T-helper 1 cell treated with Interleukin-12 subunit alpha and Interleukin-12 subunit beta and Interleukin-4 antibody, amounts not matched to agents 30 ng/mL and 1 ng/mL, for 36 hours (primary cell): ENCODE data around the gene PKD1L1. TPM values are rescaled to one million over a fixed set of nuclear protein-coding genes. Genes with fewer than 3 reads are reported as not detected.
"Not testable (repeated sequence)": the region's sequence is repeated elsewhere in the genome, so short reads cannot be mapped to it uniquely, and the experiment has no call there.

ENCODE experiments used
- intact Hi-C: fragments of 100-400 bp; cut with micrococcal nuclease; formaldehyde crosslinking; loops from one replicate; pipeline ENCODE4 v1.15.1; 2024
- total RNA-seq: library from RNA; stranded (reverse); gene quantifications from 2 replicates; pipeline ENCODE4 v1.2.3, GENCODE V29; 2022

PKD1L1 gene
- total RNA-seq, 1 donor from 2014 or later = 0.12 TPM

GRCh38 chr7:47776335-47776734 is 171.9 kb downstream of the PKD1L1 start:
- intact Hi-C loops = no loop called here

GRCh38 chr7:47775238-47775637 is 173.0 kb downstream of the PKD1L1 start:
- intact Hi-C loops = no loop called here

GRCh38 chr7:47772492-47772891 is 175.8 kb downstream of the PKD1L1 start:
- intact Hi-C loops = no loop called here

GRCh38 chr7:47771990-47772360 is 176.3 kb downstream of the PKD1L1 start:
- intact Hi-C loops = no loop called here

GRCh38 chr7:47771336-47771989 is 176.8 kb downstream of the PKD1L1 start:
- intact Hi-C loops = no loop called here

- intact Hi-C loops = no loop called here
Measured at GRCh38 chr7:47766126-47766525, 182.1 kb downstream of the PKD1L1 start.

- intact Hi-C loops = no loop called here
Measured at GRCh38 chr7:47765373-47765979, 182.8 kb downstream of the PKD1L1 start.

- intact Hi-C loops = no loop called here
Measured at GRCh38 chr7:47764746-47765145, 183.5 kb downstream of the PKD1L1 start.

GRCh38 chr7:47763063-47763974 is 184.9 kb downstream of the PKD1L1 start:
- intact Hi-C loops = no loop called here

GRCh38 chr7:47762746-47763062 is 185.6 kb downstream of the PKD1L1 start:
- intact Hi-C loops = no loop called here

GRCh38 chr7:47762207-47762606 is 186.1 kb downstream of the PKD1L1 start:
- intact Hi-C loops = no loop called here

- intact Hi-C loops = no loop called here
Measured at GRCh38 chr7:47759056-47759706, 189.1 kb downstream of the PKD1L1 start.

- intact Hi-C loops = no loop called here
Measured at GRCh38 chr7:47758546-47758945, 189.7 kb downstream of the PKD1L1 start.

GRCh38 chr7:47757921-47758411 is 190.3 kb downstream of the PKD1L1 start:
- intact Hi-C loops = no loop called here

GRCh38 chr7:47756636-47757035 is 191.6 kb downstream of the PKD1L1 start:
- intact Hi-C loops = no loop called here

GRCh38 chr7:47755248-47755647 is 193.0 kb downstream of the PKD1L1 start:
- intact Hi-C loops = no loop called here

GRCh38 chr7:47751724-47752123 is 196.5 kb downstream of the PKD1L1 start:
- intact Hi-C loops = not testable (repeated sequence)

GRCh38 chr7:47751043-47751442 is 197.2 kb downstream of the PKD1L1 start:
- intact Hi-C loops = no loop called here

- intact Hi-C loops = no loop called here
Measured at GRCh38 chr7:47748041-47748440, 200.2 kb downstream of the PKD1L1 start.

GRCh38 chr7:47747160-47747559 is 201.1 kb downstream of the PKD1L1 start:
- intact Hi-C loops = no loop called here

- intact Hi-C loops = no loop called here
Measured at GRCh38 chr7:47746468-47746867, 201.8 kb downstream of the PKD1L1 start.

GRCh38 chr7:47744883-47745282 is 203.4 kb downstream of the PKD1L1 start:
- intact Hi-C loops = no loop called here
